ENCODE results near the gene NFU1. TPM values are rescaled to one million over a fixed set of nuclear protein-coding genes. Genes with fewer than 3 reads are reported as not detected.

The NFU1 gene
- total RNA-seq, 1 donor from 2014 or later, result 42.9 TPM

GRCh38 chr2:69416147-69416546, 21.1 kb downstream of the NFU1 start:
- Histone ChIP-seq H3K27me3 (no peaks in the 10 kb centered on the region), H3K27ac (no peak overlapping the region), H3K9me3 (no peaks in the 10 kb centered on the region), H3K4me3 (no peak overlapping the region), H3K36me3 (peaks cover 99% of the 10 kb centered on the region), H3K4me1 (no peaks in the 10 kb centered on the region)
- ATAC-seq (no peak), DNase-seq (no peak)
- no peak for TF ChIP-seq CTCF (IDR thresholded peaks at IDR 0.05)
- intact Hi-C loops (cut with DNase I), result no loop called here

GRCh38 chr2:69411120-69411519, 26.1 kb downstream of the NFU1 start:
- no peak for TF ChIP-seq CTCF (IDR thresholded peaks at IDR 0.05)
- H3K36me3 ChIP-seq, result peaks cover 76% of the 10 kb centered on the region

DNA sequence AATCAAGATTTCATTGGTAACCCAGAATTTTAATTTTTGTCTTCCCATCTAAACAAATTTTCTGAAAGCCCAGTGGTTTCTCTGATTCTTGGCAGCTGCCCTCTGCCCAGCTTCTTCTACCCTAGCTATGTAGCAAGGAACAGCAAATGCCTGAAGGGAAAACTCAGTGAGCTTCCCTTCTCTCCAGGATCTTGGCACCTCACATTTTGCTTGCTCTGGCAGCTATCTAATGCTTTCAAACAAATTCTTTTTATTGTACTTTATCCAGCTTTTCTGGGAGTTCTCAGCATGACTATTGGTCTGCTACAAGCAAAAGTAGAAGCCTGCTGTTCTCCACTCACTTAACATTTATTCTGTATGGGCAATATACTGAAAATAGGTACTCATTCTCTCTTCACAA, 31.9 kb downstream of the NFU1 start:
- H3K4me3 ChIP-seq, result no peak overlapping the region
- no peak for TF ChIP-seq CTCF (IDR thresholded peaks at IDR 0.05)
- intact Hi-C loops (cut with DNase I), result no loop called here
- H3K9me3 ChIP-seq, result no peaks in the 10 kb centered on the region
- no peaks in the 10 kb centered on the region for H3K4me1 ChIP-seq
- no peak overlapping the region for H3K27ac ChIP-seq
- no peak for ATAC-seq
- H3K27me3 ChIP-seq, result no peaks in the 10 kb centered on the region
- H3K36me3 ChIP-seq, result peaks cover 81% of the 10 kb centered on the region
- DNase-seq, result no peak

More at GRCh38 chr2:69411120-69411519, 26.1 kb downstream of the NFU1 start:
- H3K4me1 ChIP-seq, result no peaks in the 10 kb centered on the region
- no peak overlapping the region for H3K27ac ChIP-seq
- ATAC-seq, result no peak
- no peaks in the 10 kb centered on the region for H3K27me3 ChIP-seq
- intact Hi-C loops (cut with DNase I), result no loop called here
- H3K9me3 ChIP-seq, result no peaks in the 10 kb centered on the region
- H3K4me3 ChIP-seq, result no peak overlapping the region
- DNase-seq, result no peak

- ATAC-seq (no peak), DNase-seq (no peak)
- intact Hi-C loops (cut with DNase I), result no loop called here
- Histone ChIP-seq H3K9me3 (no peaks in the 10 kb centered on the region), H3K4me1 (no peaks in the 10 kb centered on the region), H3K4me3 (no peak overlapping the region), H3K27me3 (no peaks in the 10 kb centered on the region), H3K36me3 (peaks cover 88% of the 10 kb centered on the region), H3K27ac (no peak overlapping the region)
- no peak for TF ChIP-seq CTCF (IDR thresholded peaks at IDR 0.05)
Observed at GRCh38 chr2:69400121-69400520, 37.1 kb downstream of the NFU1 start.

DNA sequence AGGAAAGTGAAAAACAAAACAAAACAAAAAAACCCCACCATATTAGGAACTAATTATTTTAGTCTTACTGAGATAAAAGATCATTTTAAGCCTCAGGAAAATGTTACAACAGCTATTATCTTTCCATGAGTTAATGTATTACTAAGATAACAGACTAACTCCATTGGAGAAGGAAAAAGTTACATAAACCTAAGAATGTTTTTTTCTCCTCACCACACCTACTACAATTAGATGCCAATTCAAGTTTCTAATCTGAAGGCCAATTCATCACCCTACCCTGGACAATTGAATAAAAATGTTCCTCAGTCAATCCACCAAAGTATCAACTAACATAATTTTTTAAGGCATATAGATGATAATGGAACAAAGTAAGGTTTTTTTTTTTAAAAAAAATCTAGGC, 40.0 kb downstream of the NFU1 start:
- intact Hi-C loops (cut with DNase I), result no loop called here
- H3K36me3 ChIP-seq, result peaks cover 73% of the 10 kb centered on the region
- ATAC-seq (no peak), DNase-seq (no peak)
- no peak overlapping the region for H3K4me3 ChIP-seq
- no peaks in the 10 kb centered on the region for H3K4me1 ChIP-seq
- H3K27ac ChIP-seq, result no peak overlapping the region
- TF ChIP-seq CTCF (IDR thresholded peaks at IDR 0.05), result no peak
- no peaks in the 10 kb centered on the region for H3K27me3 ChIP-seq
- no peaks in the 10 kb centered on the region for H3K9me3 ChIP-seq

GRCh38 chr2:69395866-69396265, 41.4 kb downstream of the NFU1 start:
- no peaks in the 10 kb centered on the region for H3K4me1 ChIP-seq
- no peak for TF ChIP-seq CTCF (IDR thresholded peaks at IDR 0.05)
- H3K4me3 ChIP-seq, result no peak overlapping the region
- H3K36me3 ChIP-seq, result peaks cover 60% of the 10 kb centered on the region
- no peak overlapping the region for H3K27ac ChIP-seq
- H3K9me3 ChIP-seq, result no peaks in the 10 kb centered on the region
- no peak for ATAC-seq
- DNase-seq, result no peak
- no peaks in the 10 kb centered on the region for H3K27me3 ChIP-seq
- intact Hi-C loops (cut with DNase I), result no loop called here

Measured in upper lobe of right lung (tissue), 1 donor.